ENCODE measurements around the gene ZNF775.
A peak's percentile ranks its signal among the peaks of the same experiment; 100 is the strongest.

Gene ZNF775

GRCh38 chr7:150351587-150352194 lies 27.4 kb upstream of the ZNF775 start:
- no peak for DNase-seq

- DNase-seq = no peak
Measured at GRCh38 chr7:150355666-150356059, 23.5 kb upstream of the ZNF775 start.

- peak; percentile 3 for DNase-seq
Measured at GRCh38 chr7:150356265-150356897, 22.7 kb upstream of the ZNF775 start.

GRCh38 chr7:150357270-150357669 lies 21.9 kb upstream of the ZNF775 start:
- no peak for DNase-seq

GRCh38 chr7:150357771-150358427 lies 21.2 kb upstream of the ZNF775 start:
- no peak for DNase-seq

- no peak for DNase-seq
Measured at GRCh38 chr7:150358433-150358832, 20.7 kb upstream of the ZNF775 start.

GRCh38 chr7:150358988-150359621 lies 20.0 kb upstream of the ZNF775 start:
- DNase-seq = no peak

GRCh38 chr7:150359622-150360362 lies 19.3 kb upstream of the ZNF775 start:
- DNase-seq = no peak

- no peak for DNase-seq
Measured at GRCh38 chr7:150360363-150361058, 18.6 kb upstream of the ZNF775 start.

- DNase-seq = no peak
Measured at GRCh38 chr7:150361402-150361801, 17.7 kb upstream of the ZNF775 start.

GRCh38 chr7:150361807-150362621 lies 17.1 kb upstream of the ZNF775 start:
- no peak for DNase-seq

- DNase-seq = no peak
Measured at GRCh38 chr7:150363370-150363769, 15.8 kb upstream of the ZNF775 start.

GRCh38 chr7:150363872-150364271 lies 15.3 kb upstream of the ZNF775 start:
- DNase-seq = no peak

- no peak for DNase-seq
Measured at GRCh38 chr7:150365194-150365593, 13.9 kb upstream of the ZNF775 start.

GRCh38 chr7:150365673-150366398 lies 13.3 kb upstream of the ZNF775 start:
- DNase-seq = no peak

GRCh38 chr7:150367677-150368095 lies 11.4 kb upstream of the ZNF775 start:
- DNase-seq = no peak

- DNase-seq = peak; percentile 73
Measured at GRCh38 chr7:150368096-150368883, 10.8 kb upstream of the ZNF775 start, which contains the start of gene REPIN1. Gene REPIN1, plus strand, starts transcription at chr7:150368822. Its CDS starts 890 bp downstream, at chr7:150369712.

GRCh38 chr7:150368884-150369747 lies 10.0 kb upstream of the ZNF775 start:
- no peak for DNase-seq
